ENCODE results near the gene IL24. TPM values are rescaled to one million over a fixed set of nuclear protein-coding genes. Genes with fewer than 3 reads are reported as not detected.

IL24 gene
- total RNA-seq, 1 donor from 2014 or later: not detected

DNA sequence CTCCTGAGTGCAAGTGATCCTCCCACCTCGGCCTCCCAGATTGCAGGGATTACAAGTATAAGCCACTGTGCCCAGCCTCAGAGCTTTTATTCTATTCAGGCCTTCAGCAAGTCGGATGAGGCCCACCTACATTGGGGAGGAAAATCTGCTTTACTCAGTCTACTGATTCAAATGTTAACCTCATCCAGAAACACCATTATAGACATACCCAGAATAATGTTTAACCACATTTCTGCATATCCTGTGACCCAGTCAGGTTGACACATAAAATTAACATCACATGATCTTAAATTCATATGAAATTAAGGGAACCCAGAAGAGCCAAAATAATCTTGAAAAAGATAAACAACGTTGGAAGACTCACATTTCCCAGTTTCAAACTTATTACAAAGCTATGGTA is 16.9 kb upstream of the IL24 start:
- H3K9me3 Mint-ChIP-seq (ENCODE audit: unreplicated experiment): peaks cover 25% of the 10 kb centered on the region
- DNase-seq (ENCODE audit: extremely low spot score, unreplicated experiment): peak; percentile 17
- no peak overlapping the region for H3K27ac Mint-ChIP-seq (ENCODE audit: unreplicated experiment)
- H3K4me1 Mint-ChIP-seq (ENCODE audit: unreplicated experiment): no peaks in the 10 kb centered on the region
- no peaks in the 10 kb centered on the region for H3K36me3 Mint-ChIP-seq (ENCODE audit: unreplicated experiment)
- TF ChIP-seq, protein P1, sequence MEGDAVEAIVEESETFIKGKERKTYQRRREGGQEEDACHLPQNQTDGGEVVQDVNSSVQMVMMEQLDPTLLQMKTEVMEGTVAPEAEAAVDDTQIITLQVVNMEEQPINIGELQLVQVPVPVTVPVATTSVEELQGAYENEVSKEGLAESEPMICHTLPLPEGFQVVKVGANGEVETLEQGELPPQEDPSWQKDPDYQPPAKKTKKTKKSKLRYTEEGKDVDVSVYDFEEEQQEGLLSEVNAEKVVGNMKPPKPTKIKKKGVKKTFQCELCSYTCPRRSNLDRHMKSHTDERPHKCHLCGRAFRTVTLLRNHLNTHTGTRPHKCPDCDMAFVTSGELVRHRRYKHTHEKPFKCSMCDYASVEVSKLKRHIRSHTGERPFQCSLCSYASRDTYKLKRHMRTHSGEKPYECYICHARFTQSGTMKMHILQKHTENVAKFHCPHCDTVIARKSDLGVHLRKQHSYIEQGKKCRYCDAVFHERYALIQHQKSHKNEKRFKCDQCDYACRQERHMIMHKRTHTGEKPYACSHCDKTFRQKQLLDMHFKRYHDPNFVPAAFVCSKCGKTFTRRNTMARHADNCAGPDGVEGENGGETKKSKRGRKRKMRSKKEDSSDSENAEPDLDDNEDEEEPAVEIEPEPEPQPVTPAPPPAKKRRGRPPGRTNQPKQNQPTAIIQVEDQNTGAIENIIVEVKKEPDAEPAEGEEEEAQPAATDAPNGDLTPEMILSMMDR (IDR thresholded peaks at IDR 0.05): no peak
- H3K4me3 Mint-ChIP-seq (ENCODE audit: unreplicated experiment): no peak overlapping the region
- peaks cover 11% of the 10 kb centered on the region for H3K27me3 Mint-ChIP-seq (ENCODE audit: unreplicated experiment)

DNA sequence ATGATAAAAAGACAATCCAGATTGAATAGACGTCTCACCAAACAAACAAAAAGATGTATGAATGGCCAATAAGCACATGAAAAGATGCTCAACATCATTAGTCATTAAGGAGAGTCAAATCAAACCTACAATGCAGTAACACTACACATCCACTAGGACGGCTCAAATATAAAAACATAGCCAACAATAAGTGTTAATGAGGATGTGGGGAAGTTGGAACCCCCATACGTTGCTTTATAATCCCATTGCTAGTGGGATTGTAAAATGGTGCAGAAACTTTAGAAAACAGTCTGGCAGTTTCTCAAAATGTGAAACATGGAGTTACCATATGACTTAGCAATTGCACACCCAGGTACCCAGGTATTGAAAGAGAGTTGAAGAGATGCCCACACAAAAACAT is 14.7 kb upstream of the IL24 start:
- Mint-ChIP-seq H3K27me3 (ENCODE audit: unreplicated experiment) (peaks cover 20% of the 10 kb centered on the region), H3K36me3 (ENCODE audit: unreplicated experiment) (no peaks in the 10 kb centered on the region), H3K9me3 (ENCODE audit: unreplicated experiment) (peaks cover 11% of the 10 kb centered on the region), H3K4me1 (ENCODE audit: unreplicated experiment) (no peaks in the 10 kb centered on the region), H3K27ac (ENCODE audit: unreplicated experiment) (no peak overlapping the region), H3K4me3 (ENCODE audit: unreplicated experiment) (no peak overlapping the region)
- no peak for DNase-seq (ENCODE audit: extremely low spot score, unreplicated experiment)
- TF ChIP-seq, protein P1 (IDR thresholded peaks at IDR 0.05): no peak

DNA sequence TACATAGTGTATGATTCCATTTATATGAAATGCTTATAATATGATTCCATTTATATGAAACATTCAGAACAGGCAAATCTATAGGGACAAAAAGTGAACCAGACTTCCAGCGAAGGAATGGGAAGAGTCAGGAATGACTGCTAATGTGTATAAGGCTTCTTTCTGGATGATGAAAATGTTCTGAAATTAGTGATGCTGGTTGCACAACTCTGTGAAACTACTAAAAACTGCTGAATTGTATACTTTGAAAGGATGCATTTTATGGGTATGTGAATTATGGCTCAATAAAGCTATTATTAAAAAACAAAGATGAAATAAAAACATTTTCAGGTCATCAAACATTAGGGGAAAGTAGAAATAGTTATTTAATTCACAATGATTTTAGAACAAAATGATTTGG is 14.1 kb upstream of the IL24 start:
- TF ChIP-seq, protein P1 (IDR thresholded peaks at IDR 0.05): no peak
- peaks cover 25% of the 10 kb centered on the region for H3K27me3 Mint-ChIP-seq (ENCODE audit: unreplicated experiment)
- H3K27ac Mint-ChIP-seq (ENCODE audit: unreplicated experiment): no peak overlapping the region
- H3K9me3 Mint-ChIP-seq (ENCODE audit: unreplicated experiment): peaks cover 9% of the 10 kb centered on the region
- no peaks in the 10 kb centered on the region for H3K36me3 Mint-ChIP-seq (ENCODE audit: unreplicated experiment)
- DNase-seq (ENCODE audit: extremely low spot score, unreplicated experiment): no peak
- H3K4me1 Mint-ChIP-seq (ENCODE audit: unreplicated experiment): no peaks in the 10 kb centered on the region
- no peak overlapping the region for H3K4me3 Mint-ChIP-seq (ENCODE audit: unreplicated experiment)

DNA sequence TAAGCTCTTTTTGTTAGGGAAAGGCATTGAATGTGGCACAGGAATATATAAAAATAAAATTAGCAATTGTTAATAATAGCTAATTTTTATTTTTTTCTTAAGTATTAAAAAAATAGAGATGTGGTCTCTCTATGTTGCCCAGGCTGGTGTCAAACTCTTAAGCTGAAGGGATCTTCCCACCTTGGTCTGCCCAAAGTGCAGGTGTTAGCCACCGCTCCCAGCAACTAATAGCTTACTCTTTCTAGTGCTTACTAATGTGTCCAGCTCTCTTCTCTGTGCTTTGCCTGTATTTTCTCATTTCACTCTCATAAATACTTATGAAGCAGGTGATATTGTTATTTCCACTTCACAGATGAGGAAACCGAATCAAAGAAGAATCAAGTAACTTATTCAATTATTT is 13.4 kb upstream of the IL24 start:
- H3K4me3 Mint-ChIP-seq (ENCODE audit: unreplicated experiment): no peak overlapping the region
- H3K4me1 Mint-ChIP-seq (ENCODE audit: unreplicated experiment): no peaks in the 10 kb centered on the region
- no peak overlapping the region for H3K27ac Mint-ChIP-seq (ENCODE audit: unreplicated experiment)
- peaks cover 8% of the 10 kb centered on the region for H3K9me3 Mint-ChIP-seq (ENCODE audit: unreplicated experiment)
- TF ChIP-seq, protein P1 (IDR thresholded peaks at IDR 0.05): no peak
- no peaks in the 10 kb centered on the region for H3K36me3 Mint-ChIP-seq (ENCODE audit: unreplicated experiment)
- H3K27me3 Mint-ChIP-seq (ENCODE audit: unreplicated experiment): peaks cover 28% of the 10 kb centered on the region
- DNase-seq (ENCODE audit: extremely low spot score, unreplicated experiment): no peak

DNA sequence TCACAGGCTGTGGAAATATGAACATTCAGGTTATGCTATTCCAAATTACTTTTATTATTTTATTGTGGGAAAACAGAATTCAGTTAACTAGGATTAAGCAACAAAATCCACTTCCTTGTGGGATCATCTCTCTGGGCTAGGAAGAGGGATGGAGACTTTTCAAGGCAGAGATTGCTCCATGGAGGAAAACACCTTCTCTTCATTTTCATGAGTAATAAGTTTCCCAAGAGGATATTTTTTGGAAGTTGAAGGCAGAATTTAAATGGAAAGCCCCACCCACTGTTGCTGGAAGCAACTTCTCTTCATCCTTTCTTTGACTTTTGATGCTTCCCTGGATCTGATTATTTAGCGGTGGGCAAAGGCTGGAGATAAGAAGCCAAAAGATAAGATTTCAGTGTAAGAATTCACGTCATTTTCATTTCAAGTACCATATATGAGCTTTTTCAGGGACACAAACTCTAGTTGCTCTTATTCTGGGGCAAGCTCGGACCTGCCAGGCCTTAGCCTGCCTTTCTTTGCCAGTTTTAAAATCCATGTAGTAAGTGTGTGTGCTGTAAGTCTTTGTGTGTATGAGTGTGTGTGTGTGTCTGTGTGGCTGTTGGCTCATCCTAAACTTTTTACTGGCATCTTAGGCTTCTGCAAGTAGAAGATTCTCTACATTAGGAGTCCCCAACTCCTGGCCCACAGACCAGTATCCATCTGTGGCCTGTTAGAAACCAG is 11.7 kb upstream of the IL24 start:
- no peaks in the 10 kb centered on the region for H3K4me1 Mint-ChIP-seq (ENCODE audit: unreplicated experiment)
- peaks cover 33% of the 10 kb centered on the region for H3K27me3 Mint-ChIP-seq (ENCODE audit: unreplicated experiment)
- TF ChIP-seq, protein P1 (IDR thresholded peaks at IDR 0.05): no peak
- H3K4me3 Mint-ChIP-seq (ENCODE audit: unreplicated experiment): no peak overlapping the region
- no peaks in the 10 kb centered on the region for H3K9me3 Mint-ChIP-seq (ENCODE audit: unreplicated experiment)
- H3K36me3 Mint-ChIP-seq (ENCODE audit: unreplicated experiment): no peaks in the 10 kb centered on the region
- DNase-seq (ENCODE audit: extremely low spot score, unreplicated experiment): no peak
- H3K27ac Mint-ChIP-seq (ENCODE audit: unreplicated experiment): no peak overlapping the region
